Neural progenitor cell (in vitro differentiated cells): ENCODE measurements around the gene STK40.

Source experiments
- CTCF ChIP-seq: fragments of 200-600 bp; sonication (generic); IDR thresholded peaks from 2 replicates; pipeline ENCODE4 v1.5.1; 2017; ENCODE audit warnings: antibody characterized with exemption, mild to moderate bottlenecking
- EZH2 ChIP-seq: fragments of 200-600 bp; sonication (generic); IDR thresholded peaks from 2 replicates; pipeline ENCODE4 v1.6.1; 2017; ENCODE audit warnings: antibody characterized with exemption, mild to moderate bottlenecking, moderate library complexity
- EZH2phosphoT487 ChIP-seq: fragments of 200-600 bp; sonication (generic); IDR thresholded peaks from 2 replicates; pipeline ENCODE4 v1.6.1; 2017; ENCODE audit warnings: antibody characterized with exemption

DNA sequence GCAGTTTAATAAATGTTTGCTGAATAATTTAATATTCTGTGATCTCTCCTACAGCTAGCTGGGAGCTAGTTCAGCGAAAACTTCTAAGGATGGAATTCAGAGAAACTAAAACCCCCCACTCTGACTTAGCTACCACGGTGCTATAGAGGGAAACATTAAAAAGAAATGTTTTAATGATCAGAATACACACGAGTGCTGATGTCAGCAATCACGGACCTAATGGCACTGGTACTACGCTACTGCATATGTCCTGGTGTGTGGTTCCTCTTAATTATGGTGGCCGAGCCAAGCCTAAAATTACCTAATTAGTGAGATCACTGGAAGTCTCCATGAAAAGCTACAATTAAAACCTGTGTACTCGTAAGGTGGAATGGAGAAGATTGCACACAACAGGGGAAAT, 35.9 kb upstream of the STK40 start:
- TF ChIP-seq CTCF (no peak), EZH2 (no peak), EZH2phosphoT487 (no peak)
